ENCODE data around the gene SLC8B1. TPM values are rescaled to one million over a fixed set of nuclear protein-coding genes. Genes with fewer than 3 reads are reported as not detected.

Gene SLC8B1
- polyA plus RNA-seq, 2 of the 4 experiments (the other 2 are of a cell fraction): 11.0 to 11.3 TPM

- WGBS (ENCODE audit: missing lambda C conversion rate): 97% methylated on average over 2 of the region's 2 CpGs
- Histone ChIP-seq H3K9me3 (no peaks in the 10 kb centered on the region), H3K4me3 (no peak overlapping the region), H3K4me1 (peaks cover 13% of the 10 kb centered on the region), H3K4me2 (no peak overlapping the region), H3K27ac (no peak overlapping the region)
- DNase-seq (ENCODE audit: low read depth in 1 of 2, low spot score in 1 of 2) (no peak), FAIRE-seq (no peak), ATAC-seq (no peak)
- ChIA-PET CTCF (interaction anchor here (0.6 to 1.0 kb wide), 2 partner anchors 33 to 95 kb away, joined by 3 read pairs; no protein-coding TSS in a partner anchor), POLR2A (no interaction called here)
- TF ChIP-seq EHMT2 (IDR thresholded peaks at IDR 0.05; ENCODE audit: low read depth): no peak
- no peak for TF ChIP-seq HOXA7 (CRISPR knock-in tag; IDR thresholded peaks at IDR 0.05)
- TF ChIP-seq KDM1A (IDR thresholded peaks at IDR 0.05; ENCODE audit: low read depth): 0 out of 2 replicates have a peak, but pooled peaks have one; percentile 42
These were observed 4.4 kb downstream of the SLC8B1 start for GRCh38 chr12:113330505-113330904.

DNA sequence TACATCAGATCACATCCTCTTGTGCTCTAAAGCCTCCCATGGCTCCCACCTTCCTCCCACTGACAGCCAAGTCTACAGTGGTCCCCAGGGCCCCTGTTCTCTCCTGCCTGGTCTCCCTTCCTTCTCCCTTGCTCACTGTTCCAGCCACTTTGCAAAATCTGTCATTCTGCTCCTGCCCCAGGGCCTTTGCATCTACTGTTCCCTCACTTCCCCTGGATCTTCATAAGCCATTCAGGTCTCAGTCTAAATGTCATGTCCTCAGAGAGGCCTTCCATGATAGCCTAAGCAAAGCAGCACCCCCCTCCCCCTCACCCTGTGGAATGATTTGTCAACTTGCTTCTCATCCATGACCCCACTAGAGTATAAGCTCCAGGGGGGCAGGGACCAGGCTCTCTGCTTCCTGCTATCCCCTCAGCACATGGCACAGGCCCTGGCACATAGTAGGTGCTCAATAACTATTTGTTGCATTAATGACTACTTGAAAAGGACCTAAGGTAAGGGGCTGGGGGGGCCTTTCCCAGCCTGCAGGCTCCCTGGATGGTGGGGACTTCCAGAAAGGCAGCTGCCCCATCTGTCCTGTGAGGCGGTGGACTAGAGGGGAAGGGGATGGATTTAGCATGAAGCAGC lies 5.0 kb downstream of the SLC8B1 start:
- no peaks in the 10 kb centered on the region for H3K9me3 ChIP-seq
- H3K4me2 ChIP-seq: no peak overlapping the region
- DNase-seq (ENCODE audit: low read depth in 1 of 2, low spot score in 1 of 2): no peak
- WGBS (ENCODE audit: missing lambda C conversion rate): 73% methylated on average over 1 of the region's 1 CpG
- peaks cover 13% of the 10 kb centered on the region for H3K4me1 ChIP-seq
- TF ChIP-seq, protein P1, sequence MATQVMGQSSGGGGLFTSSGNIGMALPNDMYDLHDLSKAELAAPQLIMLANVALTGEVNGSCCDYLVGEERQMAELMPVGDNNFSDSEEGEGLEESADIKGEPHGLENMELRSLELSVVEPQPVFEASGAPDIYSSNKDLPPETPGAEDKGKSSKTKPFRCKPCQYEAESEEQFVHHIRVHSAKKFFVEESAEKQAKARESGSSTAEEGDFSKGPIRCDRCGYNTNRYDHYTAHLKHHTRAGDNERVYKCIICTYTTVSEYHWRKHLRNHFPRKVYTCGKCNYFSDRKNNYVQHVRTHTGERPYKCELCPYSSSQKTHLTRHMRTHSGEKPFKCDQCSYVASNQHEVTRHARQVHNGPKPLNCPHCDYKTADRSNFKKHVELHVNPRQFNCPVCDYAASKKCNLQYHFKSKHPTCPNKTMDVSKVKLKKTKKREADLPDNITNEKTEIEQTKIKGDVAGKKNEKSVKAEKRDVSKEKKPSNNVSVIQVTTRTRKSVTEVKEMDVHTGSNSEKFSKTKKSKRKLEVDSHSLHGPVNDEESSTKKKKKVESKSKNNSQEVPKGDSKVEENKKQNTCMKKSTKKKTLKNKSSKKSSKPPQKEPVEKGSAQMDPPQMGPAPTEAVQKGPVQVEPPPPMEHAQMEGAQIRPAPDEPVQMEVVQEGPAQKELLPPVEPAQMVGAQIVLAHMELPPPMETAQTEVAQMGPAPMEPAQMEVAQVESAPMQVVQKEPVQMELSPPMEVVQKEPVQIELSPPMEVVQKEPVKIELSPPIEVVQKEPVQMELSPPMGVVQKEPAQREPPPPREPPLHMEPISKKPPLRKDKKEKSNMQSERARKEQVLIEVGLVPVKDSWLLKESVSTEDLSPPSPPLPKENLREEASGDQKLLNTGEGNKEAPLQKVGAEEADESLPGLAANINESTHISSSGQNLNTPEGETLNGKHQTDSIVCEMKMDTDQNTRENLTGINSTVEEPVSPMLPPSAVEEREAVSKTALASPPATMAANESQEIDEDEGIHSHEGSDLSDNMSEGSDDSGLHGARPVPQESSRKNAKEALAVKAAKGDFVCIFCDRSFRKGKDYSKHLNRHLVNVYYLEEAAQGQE (IDR thresholded peaks at IDR 0.05): no peak
- TF ChIP-seq ZFP36 (IDR thresholded peaks at IDR 0.05; ENCODE audit: borderline replicate concordance, partially characterized antibody): peak; percentile 76
- ChIA-PET POLR2A (no interaction called here), CTCF (interaction anchor here (0.6 to 1.0 kb wide), 4 partner anchors 14 to 95 kb away, joined by 3 to 4 read pairs (median 4); no protein-coding TSS in a partner anchor)
- no peak overlapping the region for H3K27ac ChIP-seq
- no peak for ATAC-seq
- no peak for FAIRE-seq
- H3K4me3 ChIP-seq: no peak overlapping the region

DNA sequence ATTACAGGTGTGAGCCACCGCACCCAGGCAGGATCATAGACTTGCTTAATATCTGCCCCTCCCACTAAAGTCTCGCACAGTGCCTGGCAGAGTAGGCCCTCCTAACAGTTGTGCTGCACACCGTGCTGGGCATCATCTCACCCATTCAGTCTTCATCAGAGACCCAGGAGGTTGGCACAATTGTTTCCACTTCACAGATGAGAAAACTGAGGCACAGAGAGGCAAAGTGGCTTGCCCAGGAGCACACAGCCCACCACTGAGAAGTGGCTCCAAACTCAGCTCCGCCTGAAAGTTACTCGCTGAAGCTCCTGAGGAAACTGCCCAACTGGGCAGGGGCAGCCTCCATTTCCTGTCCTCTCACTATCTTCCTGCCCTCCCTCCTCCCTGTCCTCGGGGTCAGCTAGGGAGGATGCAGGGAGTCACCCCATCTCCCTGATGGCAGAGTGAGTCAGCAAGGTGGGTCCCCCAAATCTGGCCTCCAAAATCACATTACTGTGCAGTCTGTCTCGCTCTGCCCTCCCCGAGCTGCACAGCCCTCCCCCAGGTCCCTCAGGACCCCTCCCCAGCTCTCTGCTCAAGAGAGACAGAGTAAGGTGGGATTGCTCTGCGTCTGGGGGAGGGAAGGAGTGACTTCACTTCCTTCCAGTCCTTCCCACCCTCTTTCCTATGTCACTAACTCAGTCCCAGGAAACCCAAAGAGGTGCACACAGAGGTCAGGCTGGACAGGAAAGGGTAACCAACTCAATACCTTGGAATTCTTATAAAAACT lies 5.7 kb downstream of the SLC8B1 start:
- FAIRE-seq (no peak), ATAC-seq (no peak), DNase-seq (ENCODE audit: low read depth in 1 of 2, low spot score in 1 of 2) (peak in 1 of 2 experiments; percentile 47)
- Histone ChIP-seq H3K4me1 (peaks cover 12% of the 10 kb centered on the region), H3K9me3 (no peaks in the 10 kb centered on the region), H3K4me3 (no peak overlapping the region), H3K27ac (peak overlapping the region in 1 of 2 experiments; percentile 1; a peak in 1 of 6 replicates), H3K4me2 (no peak overlapping the region)
- ChIA-PET CTCF (interaction anchor here (0.6 to 3.7 kb wide), 5 partner anchors 14 to 96 kb away, joined by 3 to 20 read pairs (median 4); no protein-coding TSS in a partner anchor), POLR2A (no interaction called here)
- 79% methylated on average over 9 of the region's 9 CpGs for WGBS (ENCODE audit: missing lambda C conversion rate)
- TF ChIP-seq HOXA7 (CRISPR knock-in tag; IDR thresholded peaks at IDR 0.05) (no peak), CTCF (IDR thresholded peaks at IDR 0.05) (no peak), CHD4 (IDR thresholded peaks at IDR 0.05; ENCODE audit: borderline replicate concordance) (no peak), FOSB (CRISPR knock-in tag; IDR thresholded peaks at IDR 0.05) (no peak), SREBF2 (IDR thresholded peaks at IDR 0.05) (no peak), GATA3 (IDR thresholded peaks at IDR 0.05; ENCODE audit: borderline replicate concordance) (no peak), KDM5A (IDR thresholded peaks at IDR 0.05) (no peak), NR3C1 (IDR thresholded peaks at IDR 0.05) (no peak), ZC3H11A (IDR thresholded peaks at IDR 0.05) (no peak), CBX2 (IDR thresholded peaks at IDR 0.05; ENCODE audit: borderline replicate concordance, low read depth) (no peak), RAD21 (conservative IDR thresholded peaks at IDR 0.05 in 1 of 2, IDR thresholded peaks at IDR 0.05 in 1 of 2) (no peak), JUNB (IDR thresholded peaks at IDR 0.05) (no peak), MAFK (IDR thresholded peaks at IDR 0.05; ENCODE audit: partially characterized antibody) (no peak), JUN (IDR thresholded peaks at IDR 0.05) (no peak), EHF (CRISPR knock-in tag; IDR thresholded peaks at IDR 0.05) (no peak), EHMT2 (IDR thresholded peaks at IDR 0.05; ENCODE audit: low read depth) (no peak), POLR2A (IDR thresholded peaks at IDR 0.05; ENCODE audit: low read length) (no peak), NPAS2 (CRISPR knock-in tag; IDR thresholded peaks at IDR 0.05; ENCODE audit: borderline replicate concordance) (no peak), FOXS1 (CRISPR knock-in tag; IDR thresholded peaks at IDR 0.05) (no peak), TFCP2L1 (CRISPR knock-in tag; IDR thresholded peaks at IDR 0.05) (no peak)
